PFSK-1 (cell line): ENCODE data around the gene STAC2.

Experiments
- FOXP2 ChIP-seq: optimal IDR thresholded peaks from 2 replicates; pipeline ENCODE3; 2011; ENCODE audit warnings: borderline replicate concordance, control low read depth, inconsistent platforms; ENCODE audit not compliant: insufficient read depth; ENCODE audit errors: extremely low read length, extremely low read depth
- POLR2AphosphoS5 ChIP-seq: IDR thresholded peaks from 2 replicates; pipeline ENCODE4 v1.6.1; 2012; ENCODE audit warnings: low read depth, mild to moderate bottlenecking, control low read depth, low read length, moderate library complexity
- TAF1 ChIP-seq: IDR thresholded peaks from 2 replicates; pipeline ENCODE4 v1.6.1; 2012; ENCODE audit warnings: low read length, control low read depth, borderline replicate concordance; ENCODE audit not compliant: insufficient read depth
- TF ChIP-seq, protein P1 (sequence below), 2 experiments: IDR thresholded peaks; 2 replicates each; pipeline versions ENCODE4 v1.6.1 to v1.8.0; 2011 to 2012; ENCODE audit warnings: low read depth in 2 of 2, low read length in 2 of 2, control low read depth in 1 of 2, inconsistent platforms in 1 of 2, mild to moderate bottlenecking in 1 of 2, moderate library complexity in 1 of 2; ENCODE audit not compliant: insufficient read depth in 1 of 2

- TF ChIP-seq, protein P1, sequence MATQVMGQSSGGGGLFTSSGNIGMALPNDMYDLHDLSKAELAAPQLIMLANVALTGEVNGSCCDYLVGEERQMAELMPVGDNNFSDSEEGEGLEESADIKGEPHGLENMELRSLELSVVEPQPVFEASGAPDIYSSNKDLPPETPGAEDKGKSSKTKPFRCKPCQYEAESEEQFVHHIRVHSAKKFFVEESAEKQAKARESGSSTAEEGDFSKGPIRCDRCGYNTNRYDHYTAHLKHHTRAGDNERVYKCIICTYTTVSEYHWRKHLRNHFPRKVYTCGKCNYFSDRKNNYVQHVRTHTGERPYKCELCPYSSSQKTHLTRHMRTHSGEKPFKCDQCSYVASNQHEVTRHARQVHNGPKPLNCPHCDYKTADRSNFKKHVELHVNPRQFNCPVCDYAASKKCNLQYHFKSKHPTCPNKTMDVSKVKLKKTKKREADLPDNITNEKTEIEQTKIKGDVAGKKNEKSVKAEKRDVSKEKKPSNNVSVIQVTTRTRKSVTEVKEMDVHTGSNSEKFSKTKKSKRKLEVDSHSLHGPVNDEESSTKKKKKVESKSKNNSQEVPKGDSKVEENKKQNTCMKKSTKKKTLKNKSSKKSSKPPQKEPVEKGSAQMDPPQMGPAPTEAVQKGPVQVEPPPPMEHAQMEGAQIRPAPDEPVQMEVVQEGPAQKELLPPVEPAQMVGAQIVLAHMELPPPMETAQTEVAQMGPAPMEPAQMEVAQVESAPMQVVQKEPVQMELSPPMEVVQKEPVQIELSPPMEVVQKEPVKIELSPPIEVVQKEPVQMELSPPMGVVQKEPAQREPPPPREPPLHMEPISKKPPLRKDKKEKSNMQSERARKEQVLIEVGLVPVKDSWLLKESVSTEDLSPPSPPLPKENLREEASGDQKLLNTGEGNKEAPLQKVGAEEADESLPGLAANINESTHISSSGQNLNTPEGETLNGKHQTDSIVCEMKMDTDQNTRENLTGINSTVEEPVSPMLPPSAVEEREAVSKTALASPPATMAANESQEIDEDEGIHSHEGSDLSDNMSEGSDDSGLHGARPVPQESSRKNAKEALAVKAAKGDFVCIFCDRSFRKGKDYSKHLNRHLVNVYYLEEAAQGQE (IDR thresholded peaks at IDR 0.05; ENCODE audit: insufficient read depth in 1 of 2, low read depth in 2 of 2, low read length in 2 of 2), result no peak
- TF ChIP-seq TAF1 (no peak), POLR2AphosphoS5 (no peak), FOXP2 (no peak)
Measured at GRCh38 chr17:39195568-39196160, 30.1 kb downstream of the STAC2 start.
